ENCODE data around the gene WBP2.

Gene WBP2

GRCh38 chr17:75824666-75825065, 30.5 kb downstream of the WBP2 start:
- no peak overlapping the region for H3K4me3 ChIP-seq (ENCODE audit: low read depth, low read length)
- no peak for TF ChIP-seq CTCF (IDR thresholded peaks at IDR 0.05; ENCODE audit: insufficient read depth, low read length, missing control alignments)
- DNase-seq (ENCODE audit: low read depth, low spot score) = no peak
- POLR2A ChIA-PET = interaction anchor here (1.8 kb wide), 1 partner anchor 45 kb away, joined by 6 read pairs; no protein-coding TSS in a partner anchor
- CTCF ChIA-PET = interaction anchor here (0.6 to 6.6 kb wide), 6 partner anchors 9 to 71 kb away, joined by 3 to 87 read pairs (median 4); no protein-coding TSS in a partner anchor

GRCh38 chr17:75824050-75824552, 31.0 kb downstream of the WBP2 start:
- POLR2A ChIA-PET = interaction anchor here (1.8 kb wide), 1 partner anchor 44 kb away, joined by 6 read pairs; no protein-coding TSS in a partner anchor
- CTCF ChIA-PET = interaction anchor here (0.8 to 1.4 kb wide), 3 partner anchors 10 to 71 kb away, joined by 3 to 6 read pairs (median 4); no protein-coding TSS in a partner anchor
- H3K4me3 ChIP-seq (ENCODE audit: low read depth, low read length) = no peak overlapping the region
- no peak for DNase-seq (ENCODE audit: low read depth, low spot score)
- no peak for TF ChIP-seq CTCF (IDR thresholded peaks at IDR 0.05; ENCODE audit: insufficient read depth, low read length, missing control alignments)

GRCh38 chr17:75823257-75824041, 31.7 kb downstream of the WBP2 start:
- no peak for DNase-seq (ENCODE audit: low read depth, low spot score)
- CTCF ChIA-PET = interaction anchor here (0.8 to 1.4 kb wide), 3 partner anchors 9 to 70 kb away, joined by 3 to 6 read pairs (median 4); no protein-coding TSS in a partner anchor
- POLR2A ChIA-PET = interaction anchor here (1.6 kb wide), 1 partner anchor 43 kb away, joined by 4 read pairs; no protein-coding TSS in a partner anchor
- H3K4me3 ChIP-seq (ENCODE audit: low read depth, low read length) = no peak overlapping the region
- no peak for TF ChIP-seq CTCF (IDR thresholded peaks at IDR 0.05; ENCODE audit: insufficient read depth, low read length, missing control alignments)

GRCh38 chr17:75822800-75823166, 32.4 kb downstream of the WBP2 start:
- DNase-seq (ENCODE audit: low read depth, low spot score) = no peak
- H3K4me3 ChIP-seq (ENCODE audit: low read depth, low read length) = no peak overlapping the region
- POLR2A ChIA-PET = interaction anchor here (1.6 kb wide), 1 partner anchor 43 kb away, joined by 4 read pairs; no protein-coding TSS in a partner anchor
- CTCF ChIA-PET = interaction anchor here (1.4 kb wide), 1 partner anchor 39 kb away, joined by 6 read pairs; no protein-coding TSS in a partner anchor
- no peak for TF ChIP-seq CTCF (IDR thresholded peaks at IDR 0.05; ENCODE audit: insufficient read depth, low read length, missing control alignments)

- POLR2A ChIA-PET = interaction anchor here (1.6 kb wide), 1 partner anchor 42 kb away, joined by 4 read pairs; no protein-coding TSS in a partner anchor
- no peak for DNase-seq (ENCODE audit: low read depth, low spot score)
- no peak overlapping the region for H3K4me3 ChIP-seq (ENCODE audit: low read depth, low read length)
- no peak for TF ChIP-seq CTCF (IDR thresholded peaks at IDR 0.05; ENCODE audit: insufficient read depth, low read length, missing control alignments)
- CTCF ChIA-PET = interaction anchor here (1.6 kb wide), 1 partner anchor 26 kb away, joined by 3 read pairs; no protein-coding TSS in a partner anchor
Measured at GRCh38 chr17:75822119-75822799, 32.9 kb downstream of the WBP2 start.

All from AG04449 (cell line).